ENCODE results near the gene HAAO. TPM values are rescaled to one million over a fixed set of nuclear protein-coding genes. Genes with fewer than 3 reads are reported as not detected.

The HAAO gene
- total and polyA plus RNA-seq, 2 of the 13 experiments (the other 11 are each of a cell fraction or from before 2014, with no cell fraction given) = 36.1 to 42.7 TPM

- TF ChIP-seq ZNF891 (CRISPR knock-in tag; IDR thresholded peaks at IDR 0.05) (peak; percentile 72), RAD21 (CRISPR knock-in tag; IDR thresholded peaks at IDR 0.05) (peak; percentile 97), YEATS4 (CRISPR knock-in tag; IDR thresholded peaks at IDR 0.05; ENCODE audit: borderline replicate concordance) (peak; percentile 33; the same call in 1 of the 2 replicates), ZNF780A (CRISPR knock-in tag; IDR thresholded peaks at IDR 0.05) (no peak), SAP130 (CRISPR knock-in tag; IDR thresholded peaks at IDR 0.05; ENCODE audit: low read depth) (peak; percentile 59; the same call in 1 of the 2 replicates), GATAD2A (CRISPR knock-in tag; IDR thresholded peaks at IDR 0.05) (peak; percentile 68), ASH2L (IDR thresholded peaks at IDR 0.05; ENCODE audit: insufficient read length, low read depth, low read length) (peak; percentile 39), ARNTL (CRISPR knock-in tag; IDR thresholded peaks at IDR 0.05) (no peak), ZIK1 (CRISPR knock-in tag; IDR thresholded peaks at IDR 0.05; ENCODE audit: borderline replicate concordance, low read depth) (no peak), POGZ (CRISPR knock-in tag; IDR thresholded peaks at IDR 0.05) (peak; percentile 77), ZNF296 (CRISPR knock-in tag; conservative IDR thresholded peaks at IDR 0.05) (peak; percentile 65), ARID5B (CRISPR knock-in tag; IDR thresholded peaks at IDR 0.05) (peak; percentile 55; the same call in 1 of the 2 replicates), RELA (CRISPR knock-in tag; IDR thresholded peaks at IDR 0.05) (no peak), SALL1 (CRISPR knock-in tag; IDR thresholded peaks at IDR 0.05) (peak; percentile 85; the same call in 1 of the 2 replicates), CSRNP2 (CRISPR knock-in tag; conservative IDR thresholded peaks at IDR 0.05; ENCODE audit: low read depth) (no peak), HMG20A (CRISPR knock-in tag; IDR thresholded peaks at IDR 0.05; ENCODE audit: borderline replicate concordance) (0 out of 2 replicates have a peak, but pooled peaks have one; percentile 15), ZNF557 (CRISPR knock-in tag; IDR thresholded peaks at IDR 0.05) (no peak), EED (CRISPR knock-in tag; IDR thresholded peaks at IDR 0.05) (no peak), ESRRA (CRISPR knock-in tag; IDR thresholded peaks at IDR 0.05; ENCODE audit: low read depth) (0 out of 2 replicates have a peak, but pooled peaks have one; percentile 32), UBTF (CRISPR knock-in tag; IDR thresholded peaks at IDR 0.05) (peak; percentile 62), MEIS1 (CRISPR knock-in tag; IDR thresholded peaks at IDR 0.05; ENCODE audit: borderline replicate concordance) (peak; percentile 73; the same call in 1 of the 2 replicates)
Measured at GRCh38 chr2:42827647-42828486, 35.5 kb upstream of the HAAO start (continued).
